Uterus (tissue), 4 donors: ENCODE results near the gene ABL1. TPM values are rescaled to one million over a fixed set of nuclear protein-coding genes. Genes with fewer than 3 reads are reported as not detected.

Experiments used
- DNase-seq, 2 donors: peaks; one replicate each; pipeline ENCODE4 v3.0.0-alpha.2; 2019 to 2020
- H3K27ac ChIP-seq, 2 donors: fragments of 200-600 bp; sonication (generic); 1 replicate in 1 of 2; 2 replicates in 1 of 2; pipeline ENCODE4 v1.5.1; 2016 to 2018
- H3K27me3 ChIP-seq, 2 donors: fragments of 200-600 bp; sonication (generic); one replicate each; pipeline ENCODE4 v1.5.1; 2018 to 2019; ENCODE audit warnings: control low read depth in 1 of 2
- H3K36me3 ChIP-seq, 2 donors: fragments of 200-600 bp; sonication (generic); one replicate each; pipeline ENCODE4 v1.5.1; 2019; ENCODE audit warnings: control low read depth in 1 of 2
- H3K4me1 ChIP-seq, 2 donors: fragments of 200-600 bp; sonication (generic); one replicate each; pipeline ENCODE4 v1.5.1; 2018 to 2019; ENCODE audit warnings: control low read depth in 1 of 2
- H3K4me3 ChIP-seq, 2 donors: fragments of 200-600 bp; sonication (generic); 1 replicate in 1 of 2; 2 replicates in 1 of 2; pipeline ENCODE4 v1.5.1; 2018 to 2019; ENCODE audit warnings: mild to moderate bottlenecking in 1 of 2
- H3K9me3 ChIP-seq, 2 donors: fragments of 200-600 bp; sonication (generic); one replicate each; pipeline ENCODE4 v1.5.1; 2019; ENCODE audit warnings: control low read depth in 1 of 2
- POLR2A ChIP-seq, 2 donors: fragments of 450-650 bp; IDR thresholded peaks; one replicate each; pipeline ENCODE4 v1.6.1; 2016; ENCODE audit warnings: antibody characterized with exemption in 2 of 2, mild to moderate bottlenecking in 1 of 2, moderate library complexity in 1 of 2
- intact Hi-C: fragments of 100-400 bp; cut with DNase I; formaldehyde crosslinking; loops from one replicate; pipeline ENCODE4 v1.15.1; 2023; ENCODE audit warnings: low total_unique reads
- total RNA-seq, 4 donors: library from RNA; depleted of rRNA in 3 of 4; stranded (reverse); fragments of >200 nt in 3 of 4; gene quantifications; one replicate each; pipeline versions ENCODE4 v1.1.0 to v1.2.4, GENCODE V29; 2014 to 2023
- TF ChIP-seq, protein P1 (sequence below), 4 experiments: fragments of 200-600 bp in 2 of 4; fragments of 450-650 bp in 2 of 4; sonication (generic) in 2 of 4; IDR thresholded peaks; one replicate each; pipeline ENCODE4 v1.5.1; 2016 to 2019; ENCODE audit warnings: antibody characterized with exemption in 4 of 4, mild to moderate bottlenecking in 2 of 4, moderate library complexity in 1 of 4
- donor health status: DM: yes; HTN: yes; CAD: no.

Gene ABL1
- total RNA-seq, 4 donors from 2014 or later: 22.5 to 117 (median 57.8) TPM

DNA sequence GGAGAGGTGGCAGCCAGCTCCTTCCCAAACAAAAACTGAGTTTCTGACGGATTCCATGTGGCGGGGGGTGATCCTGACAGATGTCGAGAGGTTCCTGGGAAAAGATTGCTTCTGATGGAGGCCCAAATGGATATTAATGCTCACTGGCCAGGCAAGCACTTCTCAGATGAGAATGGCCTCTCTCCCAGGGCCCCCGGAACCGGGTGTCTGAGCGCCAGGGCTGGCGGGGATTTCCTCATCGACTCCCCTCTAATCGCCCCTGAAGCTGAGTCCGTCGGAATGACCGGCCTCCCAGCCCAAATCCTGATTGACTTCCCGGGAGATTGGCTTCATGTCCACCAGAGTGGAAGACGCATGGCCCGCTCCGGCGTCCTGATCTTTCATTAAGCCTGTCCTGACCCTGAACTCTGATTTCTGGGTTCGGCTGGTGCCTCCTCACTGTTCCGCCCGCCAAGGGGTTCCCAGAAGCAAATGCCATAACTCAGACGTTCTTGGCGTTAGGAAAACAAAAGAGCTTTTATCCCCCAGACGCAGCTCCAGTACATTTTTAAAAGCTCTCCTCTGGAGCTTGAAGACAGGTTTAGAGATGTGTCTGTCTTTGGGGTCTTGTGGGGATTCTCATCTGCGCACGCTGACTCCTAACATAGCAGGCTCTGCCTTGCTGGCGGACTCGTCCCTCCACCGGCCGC, 86.4 kb downstream of the ABL1 start:
- no peaks in the 10 kb centered on the region for H3K4me1 ChIP-seq
- no peaks in the 10 kb centered on the region for H3K27me3 ChIP-seq
- H3K36me3 ChIP-seq: no peaks in the 10 kb centered on the region
- no peak overlapping the region for H3K4me3 ChIP-seq
- intact Hi-C loops: no loop called here
- no peak for DNase-seq
- H3K27ac ChIP-seq: no peak overlapping the region
- H3K9me3 ChIP-seq: no peaks in the 10 kb centered on the region
- TF ChIP-seq POLR2A (IDR thresholded peaks at IDR 0.05): no peak
- TF ChIP-seq, protein P1, sequence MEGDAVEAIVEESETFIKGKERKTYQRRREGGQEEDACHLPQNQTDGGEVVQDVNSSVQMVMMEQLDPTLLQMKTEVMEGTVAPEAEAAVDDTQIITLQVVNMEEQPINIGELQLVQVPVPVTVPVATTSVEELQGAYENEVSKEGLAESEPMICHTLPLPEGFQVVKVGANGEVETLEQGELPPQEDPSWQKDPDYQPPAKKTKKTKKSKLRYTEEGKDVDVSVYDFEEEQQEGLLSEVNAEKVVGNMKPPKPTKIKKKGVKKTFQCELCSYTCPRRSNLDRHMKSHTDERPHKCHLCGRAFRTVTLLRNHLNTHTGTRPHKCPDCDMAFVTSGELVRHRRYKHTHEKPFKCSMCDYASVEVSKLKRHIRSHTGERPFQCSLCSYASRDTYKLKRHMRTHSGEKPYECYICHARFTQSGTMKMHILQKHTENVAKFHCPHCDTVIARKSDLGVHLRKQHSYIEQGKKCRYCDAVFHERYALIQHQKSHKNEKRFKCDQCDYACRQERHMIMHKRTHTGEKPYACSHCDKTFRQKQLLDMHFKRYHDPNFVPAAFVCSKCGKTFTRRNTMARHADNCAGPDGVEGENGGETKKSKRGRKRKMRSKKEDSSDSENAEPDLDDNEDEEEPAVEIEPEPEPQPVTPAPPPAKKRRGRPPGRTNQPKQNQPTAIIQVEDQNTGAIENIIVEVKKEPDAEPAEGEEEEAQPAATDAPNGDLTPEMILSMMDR (IDR thresholded peaks at IDR 0.05): no peak

DNA sequence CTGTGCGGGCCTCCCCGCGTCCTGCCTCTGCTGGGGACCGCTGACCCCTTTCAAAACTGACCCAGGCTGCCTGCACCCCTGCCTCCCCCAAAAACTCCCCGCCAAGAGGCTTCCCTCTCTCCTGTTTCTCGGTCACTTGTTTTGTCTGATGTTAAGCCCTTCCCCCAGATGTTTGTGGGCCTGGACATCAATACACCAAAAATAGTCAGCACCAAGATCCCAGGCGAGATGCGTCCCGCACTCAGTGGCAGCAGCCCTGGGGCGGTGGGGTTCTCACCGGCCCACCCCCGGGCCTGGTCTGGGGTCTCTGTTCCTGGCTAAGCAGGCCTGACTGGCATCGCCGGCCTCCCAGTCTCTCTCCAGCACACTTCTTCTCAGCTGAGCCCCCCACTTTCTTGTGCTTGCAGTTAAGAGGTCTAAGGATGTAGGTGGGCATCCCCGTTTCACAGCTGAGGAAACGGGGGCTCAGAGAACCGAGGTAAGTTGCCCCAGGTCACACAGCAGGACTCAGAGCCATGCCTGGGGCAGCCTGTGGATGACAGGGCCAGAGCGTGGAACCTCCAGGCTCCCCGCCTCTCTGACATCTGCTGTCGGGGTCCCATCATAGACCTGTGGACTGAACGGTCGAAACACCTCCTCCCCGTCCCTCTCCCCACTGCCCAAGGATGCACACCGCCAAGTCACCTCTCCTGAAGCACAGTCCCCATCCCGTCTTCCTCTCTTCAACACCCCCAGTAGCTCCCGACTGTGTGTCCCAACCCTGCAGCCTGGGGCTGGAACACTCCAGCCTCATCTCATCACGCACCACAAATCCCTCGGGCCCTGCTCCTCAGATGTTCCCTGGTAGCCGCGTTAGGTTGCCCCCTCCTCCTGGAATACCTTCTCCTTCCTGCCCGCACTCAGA, 87.2 kb downstream of the ABL1 start:
- H3K36me3 ChIP-seq: no peaks in the 10 kb centered on the region
- no peaks in the 10 kb centered on the region for H3K4me1 ChIP-seq
- intact Hi-C loops: no loop called here
- no peaks in the 10 kb centered on the region for H3K27me3 ChIP-seq
- TF ChIP-seq POLR2A (IDR thresholded peaks at IDR 0.05): no peak
- TF ChIP-seq, protein P1 (IDR thresholded peaks at IDR 0.05): no peak
- H3K9me3 ChIP-seq: no peaks in the 10 kb centered on the region
- H3K4me3 ChIP-seq: no peak overlapping the region
- no peak for DNase-seq
- no peak overlapping the region for H3K27ac ChIP-seq

DNA sequence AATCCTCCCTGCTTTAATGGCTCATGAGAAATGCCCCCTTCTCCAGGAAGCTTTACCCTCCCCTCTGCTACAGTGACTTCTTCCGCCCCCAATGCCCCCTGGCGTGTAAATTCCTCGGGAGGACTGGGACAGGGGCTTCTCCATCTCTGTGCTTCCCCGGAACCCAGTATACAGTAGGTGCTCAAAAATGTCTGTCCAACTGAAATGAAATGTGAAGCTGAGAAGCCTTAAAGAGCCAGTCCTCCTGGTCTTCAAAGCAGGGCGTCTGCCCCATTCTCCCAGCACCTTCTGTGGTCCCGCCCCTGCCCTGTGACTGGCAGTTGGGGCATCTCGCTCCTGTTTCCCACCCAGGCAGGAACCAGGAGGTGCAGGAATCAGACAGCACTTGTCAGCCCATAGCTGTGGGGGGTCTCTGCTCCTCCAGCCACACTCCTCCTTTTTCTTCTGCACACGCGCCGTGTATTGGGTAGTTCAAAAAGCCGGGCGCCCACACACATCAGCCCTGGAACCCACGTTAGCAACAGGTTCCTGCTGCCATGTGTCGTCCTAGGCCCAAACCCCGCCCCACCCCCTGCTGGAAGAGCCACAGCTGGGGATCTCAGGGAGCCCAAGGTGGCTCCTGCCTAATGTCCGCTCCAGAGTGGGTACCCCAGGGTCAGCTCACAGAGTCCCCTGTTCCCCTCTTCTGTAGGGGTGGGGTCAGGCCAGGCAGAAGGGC, 88.0 kb downstream of the ABL1 start:
- Histone ChIP-seq H3K27me3 (no peaks in the 10 kb centered on the region), H3K4me3 (no peak overlapping the region), H3K36me3 (no peaks in the 10 kb centered on the region), H3K4me1 (no peaks in the 10 kb centered on the region), H3K9me3 (no peaks in the 10 kb centered on the region), H3K27ac (no peak overlapping the region)
- TF ChIP-seq POLR2A (IDR thresholded peaks at IDR 0.05): no peak
- TF ChIP-seq, protein P1 (IDR thresholded peaks at IDR 0.05): no peak
- intact Hi-C loops: no loop called here
- DNase-seq: no peak

DNA sequence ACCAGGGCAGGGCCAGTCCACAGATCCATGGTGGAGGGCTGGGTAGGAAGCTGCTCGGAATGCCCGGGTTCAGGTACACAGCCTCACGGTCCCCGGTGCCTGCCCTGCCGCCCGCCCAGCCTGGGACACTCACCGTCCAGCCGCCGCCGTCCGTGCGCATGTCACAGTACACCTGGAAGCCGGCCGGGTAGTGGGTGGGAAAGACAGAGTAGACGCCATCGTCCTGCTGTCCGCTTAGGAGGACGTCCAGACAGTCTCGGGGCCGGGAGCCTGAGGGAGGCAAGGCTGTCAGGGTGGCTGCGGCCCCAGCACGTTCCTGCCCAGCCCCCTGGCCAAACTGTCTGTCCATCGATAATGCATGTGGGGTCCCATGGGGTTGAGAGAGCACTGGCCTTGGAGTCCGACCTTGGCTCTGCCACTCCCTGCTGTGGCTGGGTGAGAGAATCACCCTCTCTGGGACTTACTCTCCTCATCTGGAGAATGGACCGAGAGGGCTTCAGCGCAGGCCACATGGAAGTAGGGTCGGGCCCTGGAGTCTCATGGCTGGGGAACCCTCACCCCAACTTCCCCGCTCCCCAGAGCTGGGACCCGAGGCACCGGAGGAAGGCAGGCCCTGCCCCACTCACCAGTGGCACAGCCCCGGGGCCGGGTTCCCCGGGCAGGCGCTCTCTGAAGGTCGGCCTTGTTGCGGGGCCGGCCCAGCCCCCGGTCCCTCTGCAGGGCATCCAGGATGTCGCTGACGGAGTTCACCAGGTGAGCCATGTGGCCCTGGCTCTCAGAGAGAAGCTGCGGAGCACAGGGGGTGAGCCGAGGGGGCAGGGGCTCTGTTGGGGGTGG, 88.8 kb downstream of the ABL1 start:
- Histone ChIP-seq H3K4me1 (no peaks in the 10 kb centered on the region), H3K27ac (no peak overlapping the region), H3K9me3 (no peaks in the 10 kb centered on the region), H3K4me3 (no peak overlapping the region), H3K36me3 (no peaks in the 10 kb centered on the region), H3K27me3 (no peaks in the 10 kb centered on the region)
- DNase-seq: no peak
- intact Hi-C loops: no loop called here
- no peak for TF ChIP-seq POLR2A (IDR thresholded peaks at IDR 0.05)
- TF ChIP-seq, protein P1 (IDR thresholded peaks at IDR 0.05): no peak
